WTC11 (cell line): ENCODE results near the gene ZNF230. TPM values are rescaled to one million over a fixed set of nuclear protein-coding genes. Genes with fewer than 3 reads are reported as not detected.

Experiments used
- ATAC-seq: fragments of 200-7000 bp; cut with Tn5 transposase; 2 replicates; pipeline ENCODE4 v1.10.0; 2021; ENCODE audit warnings: mild to moderate bottlenecking, moderate library complexity
- CTCF ChIA-PET: fragments of 300-600 bp; sonication (Branson Sonifier 250); formaldehyde crosslinking; loops from one replicate; lab custom pipeline; 2021; ENCODE audit warnings: antibody characterized with exemption; lab: Charles Lee
- POLR2A ChIA-PET: fragments of 350-600 bp; sonication (Branson Sonifier 250); formaldehyde crosslinking; loops from one replicate; lab custom pipeline; 2021; ENCODE audit warnings: antibody characterized with exemption; lab: Charles Lee
- DNase-seq: peaks from one replicate; pipeline ENCODE4 v3.0.0; 2021; ENCODE audit warnings: low spot score
- H3K27ac Mint-ChIP-seq: 2 replicates; pipeline ENCODE4 v1.8.0; 2021; ENCODE audit warnings: mixed read lengths
- H3K27me3 Mint-ChIP-seq: 2 replicates; pipeline ENCODE4 v1.8.0; 2021; ENCODE audit warnings: low read depth, mild to moderate bottlenecking, moderate library complexity, mixed read lengths
- H3K36me3 Mint-ChIP-seq: 2 replicates; pipeline ENCODE4 v1.8.0; 2021; ENCODE audit warnings: mixed read lengths
- H3K4me1 Mint-ChIP-seq: 2 replicates; pipeline ENCODE4 v1.8.0; 2022; ENCODE audit warnings: mixed read lengths
- H3K4me3 Mint-ChIP-seq: 2 replicates; pipeline ENCODE4 v1.8.0; 2021; ENCODE audit warnings: mild to moderate bottlenecking, moderate library complexity, mixed read lengths
- H3K9me3 Mint-ChIP-seq: 2 replicates; pipeline ENCODE4 v1.8.0; 2021; ENCODE audit warnings: mixed read lengths
- ATF1 ChIP-seq: sonication (generic); formaldehyde crosslinking; IDR thresholded peaks from 2 replicates; pipeline ENCODE4 v1.8.1; 2023; ENCODE audit warnings: mild to moderate bottlenecking, moderate library complexity, missing genetic modification reagents
- ATF2 ChIP-seq: sonication (generic); formaldehyde crosslinking; IDR thresholded peaks from 2 replicates; pipeline ENCODE4 v1.8.1; 2022; ENCODE audit warnings: low read depth, missing genetic modification reagents, borderline replicate concordance
- ATF6 ChIP-seq: sonication (generic); formaldehyde crosslinking; IDR thresholded peaks from 2 replicates; pipeline ENCODE4 v1.8.1; 2023; ENCODE audit warnings: mild to moderate bottlenecking, missing genetic modification reagents
- CREB1 ChIP-seq: sonication (generic); formaldehyde crosslinking; IDR thresholded peaks from 2 replicates; pipeline ENCODE4 v1.8.0; 2023; ENCODE audit warnings: mild to moderate bottlenecking, missing genetic modification reagents
- CREM ChIP-seq: sonication (generic); formaldehyde crosslinking; IDR thresholded peaks from 2 replicates; pipeline ENCODE4 v1.8.1; 2022; ENCODE audit warnings: mild to moderate bottlenecking, missing genetic modification reagents, moderate library complexity
- EMX1 ChIP-seq: fragments of 250-450 bp; sonication (Bioruptor Pico); IDR thresholded peaks from 2 replicates; pipeline ENCODE4 v1.8.0; 2021; ENCODE audit warnings: mild to moderate bottlenecking
- FOXJ3 ChIP-seq: sonication (generic); formaldehyde crosslinking; IDR thresholded peaks from 2 replicates; pipeline ENCODE4 v1.9.0; 2021; ENCODE audit warnings: missing genetic modification reagents, mild to moderate bottlenecking, borderline replicate concordance
- JUN ChIP-seq: sonication (generic); formaldehyde crosslinking; IDR thresholded peaks from 2 replicates; pipeline ENCODE4 v1.8.0; 2023; ENCODE audit warnings: mild to moderate bottlenecking, missing genetic modification reagents
- KAT7 ChIP-seq: sonication (generic); formaldehyde crosslinking; IDR thresholded peaks from 2 replicates; pipeline ENCODE4 v1.8.1; 2023; ENCODE audit warnings: missing genetic modification reagents, mild to moderate bottlenecking, borderline replicate concordance
- MLX ChIP-seq: sonication (generic); formaldehyde crosslinking; IDR thresholded peaks from 2 replicates; pipeline ENCODE4 v1.8.1; 2023; ENCODE audit warnings: mild to moderate bottlenecking, missing genetic modification reagents, moderate library complexity
- OVOL2 ChIP-seq: fragments of 250-450 bp; sonication (Bioruptor Pico); IDR thresholded peaks from 2 replicates; pipeline ENCODE4 v1.9.0; 2021; ENCODE audit warnings: mild to moderate bottlenecking, borderline replicate concordance
- PRDM15 ChIP-seq: sonication (generic); formaldehyde crosslinking; IDR thresholded peaks from 2 replicates; pipeline ENCODE4 v1.8.0; 2022; ENCODE audit warnings: missing genetic modification reagents
- PREB ChIP-seq: sonication (generic); formaldehyde crosslinking; IDR thresholded peaks from 2 replicates; pipeline ENCODE4 v1.8.1; 2022; ENCODE audit warnings: mild to moderate bottlenecking, missing genetic modification reagents, moderate library complexity, borderline replicate concordance
- ZMAT4 ChIP-seq: fragments of 250-450 bp; sonication (Bioruptor Pico); IDR thresholded peaks from 2 replicates; pipeline ENCODE4 v1.9.0; 2021; ENCODE audit warnings: mild to moderate bottlenecking
- ZNF232 ChIP-seq: sonication (generic); formaldehyde crosslinking; IDR thresholded peaks from 2 replicates; pipeline ENCODE4 v1.8.0; 2022; ENCODE audit warnings: mild to moderate bottlenecking, missing genetic modification reagents
- ZNF281 ChIP-seq: sonication (generic); formaldehyde crosslinking; IDR thresholded peaks from 2 replicates; pipeline ENCODE4 v1.8.0; 2023; ENCODE audit warnings: mild to moderate bottlenecking, missing genetic modification reagents
- ZNF671 ChIP-seq: fragments of 250-450 bp; sonication (Bioruptor Pico); IDR thresholded peaks from 2 replicates; pipeline ENCODE4 v1.8.0; 2021; ENCODE audit warnings: mild to moderate bottlenecking
- total RNA-seq: library from RNA; stranded (reverse); gene quantifications from 3 replicates; pipeline ENCODE4 v1.2.3, GENCODE V29; 2021

The ZNF230 gene
- total RNA-seq, 1 experiment from 2014 or later: 3.5 TPM

GRCh38 chr19:43976732-43977131 lies 26.0 kb upstream of the ZNF230 start:
- H3K9me3 Mint-ChIP-seq: peaks cover 84% of the 10 kb centered on the region
- no peak for TF ChIP-seq JUN
- TF ChIP-seq FOXJ3 (CRISPR knock-in tag): no peak
- no peak for TF ChIP-seq ATF2 (CRISPR knock-in tag)
- TF ChIP-seq ATF6 (CRISPR knock-in tag): no peak
- no peak for TF ChIP-seq ZMAT4
- no peak for TF ChIP-seq OVOL2 (CRISPR knock-in tag)
- no peak for TF ChIP-seq CREM (CRISPR knock-in tag)
- no peak for TF ChIP-seq ATF1 (CRISPR knock-in tag)
- no peak for TF ChIP-seq PREB
- no peak for TF ChIP-seq PRDM15
- no peak for TF ChIP-seq MLX (CRISPR knock-in tag)
- no peak for TF ChIP-seq ZNF232 (CRISPR knock-in tag)
- TF ChIP-seq ZNF671 (CRISPR knock-in tag): no peak
- TF ChIP-seq ZNF281 (CRISPR knock-in tag): no peak
- TF ChIP-seq KAT7 (CRISPR knock-in tag): no peak
- TF ChIP-seq CREB1 (CRISPR knock-in tag): no peak
- TF ChIP-seq EMX1 (CRISPR knock-in tag): no peak
- H3K36me3 Mint-ChIP-seq: peaks cover 44% of the 10 kb centered on the region
- ATAC-seq (no peak), DNase-seq (no peak)
- no peak overlapping the region for H3K27ac Mint-ChIP-seq
- H3K4me3 Mint-ChIP-seq: no peak overlapping the region
- H3K4me1 Mint-ChIP-seq: no peaks in the 10 kb centered on the region
- H3K27me3 Mint-ChIP-seq: peaks cover 38% of the 10 kb centered on the region
- CTCF ChIA-PET: no interaction called here
- POLR2A ChIA-PET: no interaction called here
